ENCODE measurements around the gene EXOC1L.

EXOC1L gene

GRCh38 chr4:55884093-55884850, 64.7 kb downstream of the EXOC1L start:
- DNase-seq (ENCODE audit: low spot score), result no peak

- DNase-seq (ENCODE audit: low spot score), result no peak
Measured at GRCh38 chr4:55884851-55885219, 65.2 kb downstream of the EXOC1L start.

All from CD4-positive, alpha-beta T cell treated with Interleukin-15 for 4 hours (primary cell).